Stimulated activated CD8-positive, alpha-beta memory T cell treated with anti-CD3 and anti-CD28 coated beads, Interleukin-15, amount 100 ng/mL, for 1 hour (primary cell): ENCODE measurements around the gene NCAPD3.
"Not testable (repeated sequence)": the region's sequence is repeated elsewhere in the genome, so short reads cannot be mapped to it uniquely, and the experiment has no call there.

ENCODE experiments used
- DNase-seq: peaks from one replicate; pipeline ENCODE4 v3.0.0-alpha.2; 2020; ENCODE audit warnings: low read depth

NCAPD3 gene

DNA sequence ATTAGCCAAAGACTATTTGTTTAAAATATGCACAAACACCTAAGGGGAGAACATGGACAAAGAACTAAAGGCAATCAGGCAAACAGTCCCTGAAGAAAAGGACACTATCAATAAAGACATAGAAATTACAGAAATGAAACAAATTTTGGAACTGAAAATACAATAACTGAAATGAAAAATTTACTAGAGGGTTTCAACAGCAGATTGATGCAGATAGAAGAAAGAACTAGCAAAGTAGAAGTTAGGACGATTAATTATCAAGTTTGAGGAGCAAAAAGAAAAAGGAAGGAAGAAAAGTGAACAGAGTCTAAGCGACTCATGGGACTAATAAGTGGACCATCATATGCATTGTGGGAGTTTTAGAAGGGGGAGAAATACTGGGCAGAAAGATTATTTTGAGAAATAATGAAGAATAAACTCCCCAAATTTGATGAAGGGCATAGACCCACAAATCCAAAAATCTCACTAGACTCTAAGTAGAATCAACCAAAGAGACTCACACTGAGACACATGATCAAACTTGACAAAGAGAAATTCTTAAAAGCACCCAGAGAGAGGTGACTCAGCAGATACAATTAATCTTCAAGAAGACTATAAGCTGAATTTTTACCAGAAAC is 92.0 kb downstream of the NCAPD3 start:
- no peak for DNase-seq

GRCh38 chr11:134126217-134126822 is 97.4 kb downstream of the NCAPD3 start:
- no peak for DNase-seq

- no peak for DNase-seq
Measured at GRCh38 chr11:134125507-134125906, 98.3 kb downstream of the NCAPD3 start.

DNA sequence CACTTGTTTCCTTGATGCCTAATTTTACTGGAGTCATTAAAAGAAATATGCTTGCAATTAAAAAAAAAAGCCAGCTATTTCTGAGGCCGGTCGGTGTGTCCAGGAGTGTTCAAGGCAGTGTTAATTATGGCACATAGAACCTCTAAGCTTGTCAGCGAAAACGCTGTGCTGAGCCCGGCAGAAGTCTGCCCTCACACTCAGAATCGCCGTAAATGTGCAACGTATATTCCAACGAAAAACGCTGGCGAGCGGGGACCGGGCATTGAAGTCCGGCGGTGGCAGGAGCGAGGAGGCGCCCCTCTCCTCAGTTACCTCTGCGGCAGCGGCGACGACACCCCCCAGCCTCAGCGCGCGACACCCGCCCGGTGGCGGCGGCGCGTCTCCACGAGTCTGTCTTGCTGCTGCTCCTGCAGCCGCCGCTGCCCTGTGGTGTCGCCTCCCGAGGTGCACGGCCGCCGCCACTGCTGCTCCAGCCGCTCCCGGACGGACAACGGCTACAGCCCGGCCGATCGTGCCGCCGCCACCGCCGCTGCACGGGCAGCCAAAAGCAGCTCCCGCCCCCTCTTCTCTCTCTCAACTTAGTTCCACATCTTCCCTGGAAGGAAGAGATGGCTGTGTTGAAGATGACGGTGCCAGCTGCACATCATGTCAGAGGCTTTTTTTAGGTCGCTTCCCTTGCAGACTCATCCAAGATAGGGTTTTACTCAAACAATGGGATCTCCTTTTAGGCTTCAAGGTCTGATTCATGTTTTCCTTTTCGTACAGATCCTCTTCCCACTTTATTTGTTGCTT is 98.9 kb downstream of the NCAPD3 start:
- no peak for DNase-seq

- no peak for DNase-seq
Measured at GRCh38 chr11:134120921-134121526, 102.7 kb downstream of the NCAPD3 start.

- no peak for DNase-seq
Measured at GRCh38 chr11:134120143-134120850, 103.5 kb downstream of the NCAPD3 start.

DNA sequence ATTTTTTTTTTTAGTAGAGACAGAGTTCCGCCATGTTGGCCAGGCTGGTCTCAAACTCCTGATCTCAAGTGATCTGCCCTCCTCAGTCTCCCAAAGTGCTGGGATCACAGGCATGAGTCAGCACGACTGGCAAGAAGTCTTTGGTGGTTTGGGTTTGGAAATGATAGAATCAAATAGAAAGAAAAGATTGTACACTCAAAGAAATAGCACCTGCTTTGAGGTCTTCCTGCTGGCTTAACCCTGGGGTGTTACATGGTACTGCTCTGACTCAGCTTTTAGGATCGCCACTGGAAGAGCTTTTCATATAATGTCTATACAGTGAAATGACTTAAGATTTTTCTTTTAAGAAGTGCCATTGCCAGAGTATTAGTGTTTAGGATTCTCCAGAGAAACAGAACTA is 104.7 kb downstream of the NCAPD3 start:
- no peak for DNase-seq

- no peak for DNase-seq
Measured at GRCh38 chr11:134118006-134118405, 105.8 kb downstream of the NCAPD3 start.

DNA sequence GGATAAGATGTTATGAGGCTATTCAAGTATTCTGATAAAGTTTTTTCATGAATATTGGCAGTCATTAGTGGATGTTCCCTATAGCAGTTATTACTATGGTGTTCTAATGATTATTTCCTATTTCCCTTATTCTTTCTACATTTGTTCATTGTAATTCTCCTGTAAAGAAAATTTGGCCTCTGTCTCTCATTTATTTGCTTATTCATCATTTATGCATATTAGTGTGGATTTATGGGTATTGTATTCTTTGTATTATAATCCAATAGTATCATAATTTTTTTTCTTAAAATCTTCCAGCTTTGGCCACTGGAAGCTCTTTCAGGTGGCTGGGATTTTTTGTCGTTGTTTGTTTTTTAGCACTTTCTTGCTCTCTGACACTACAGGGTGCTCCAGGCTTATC is 107.6 kb downstream of the NCAPD3 start:
- DNase-seq: no peak

- DNase-seq: not testable (repeated sequence)
Measured at GRCh38 chr11:134113787-134114186, 110.0 kb downstream of the NCAPD3 start.

DNA sequence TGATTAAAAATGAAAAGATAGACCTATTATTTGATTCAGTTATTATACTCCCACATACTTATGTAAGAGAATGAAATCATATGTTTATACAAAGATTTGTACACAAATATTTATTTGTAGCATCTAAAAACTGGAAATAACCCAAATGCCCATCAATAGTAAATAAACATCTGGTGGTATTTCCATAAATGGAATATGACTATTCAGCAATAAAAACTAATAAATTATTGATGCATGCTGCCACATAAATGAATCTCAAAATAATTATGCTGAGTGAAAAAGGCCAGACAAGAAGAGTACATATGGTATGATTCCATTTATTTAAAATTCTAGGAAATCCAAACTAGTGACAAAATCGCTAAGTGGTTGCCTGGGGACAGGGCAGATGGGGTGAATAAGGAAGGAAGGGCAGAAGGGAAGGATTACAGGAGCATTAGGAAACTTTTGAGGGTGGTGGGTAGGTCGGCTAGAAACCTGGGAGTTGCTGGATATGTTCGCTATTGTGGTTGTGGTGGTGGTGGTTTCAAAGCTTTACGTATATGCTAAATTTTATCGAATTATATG is 113.4 kb downstream of the NCAPD3 start:
- no peak for DNase-seq
